Suprapubic skin (tissue), 4 donors: ENCODE data around the gene SEC11A. TPM values are rescaled to one million over a fixed set of nuclear protein-coding genes. Genes with fewer than 3 reads are reported as not detected.
A peak's percentile ranks its signal among the peaks of the same experiment; 100 is the strongest.
"Not testable (repeated sequence)": the region's sequence is repeated elsewhere in the genome, so short reads cannot be mapped to it uniquely, and the experiment has no call there.

ENCODE experiments used
- DNase-seq, 2 donors: peaks; one replicate each; pipeline ENCODE4 v3.0.0-alpha.2; 2019; ENCODE audit warnings: low spot score in 2 of 2
- H3K27ac ChIP-seq: fragments of 200-600 bp; sonication (generic); one replicate; pipeline ENCODE4 v1.5.1; 2019
- H3K27me3 ChIP-seq: fragments of 200-600 bp; sonication (generic); one replicate; pipeline ENCODE4 v1.5.1; 2019
- H3K36me3 ChIP-seq: fragments of 200-600 bp; sonication (generic); one replicate; pipeline ENCODE4 v1.5.1; 2019
- H3K4me1 ChIP-seq: fragments of 200-600 bp; sonication (generic); one replicate; pipeline ENCODE4 v1.5.1; 2019
- H3K4me3 ChIP-seq: fragments of 200-600 bp; sonication (generic); one replicate; pipeline ENCODE4 v1.5.1; 2019; ENCODE audit warnings: mild to moderate bottlenecking
- H3K9me3 ChIP-seq: fragments of 200-600 bp; sonication (generic); one replicate; pipeline ENCODE4 v1.5.1; 2019
- CTCF ChIP-seq, 2 donors: fragments of 200-600 bp in 1 of 2; fragments of 450-650 bp in 1 of 2; sonication (generic) in 1 of 2; IDR thresholded peaks; one replicate each; pipeline ENCODE4 v1.5.1; 2016 to 2019; ENCODE audit warnings: antibody characterized with exemption in 2 of 2, mild to moderate bottlenecking in 1 of 2, moderate library complexity in 1 of 2
- EP300 ChIP-seq: sonication (generic); formaldehyde crosslinking; IDR thresholded peaks from one replicate; pipeline ENCODE4 v1.6.1; 2017; ENCODE audit warnings: antibody characterized with exemption
- POLR2A ChIP-seq, 2 donors: fragments of 450-650 bp; IDR thresholded peaks; one replicate each; pipeline ENCODE4 v1.6.1; 2017; ENCODE audit warnings: antibody characterized with exemption in 2 of 2, mild to moderate bottlenecking in 2 of 2, moderate library complexity in 2 of 2
- POLR2AphosphoS5 ChIP-seq, 3 donors: sonication (generic); formaldehyde crosslinking; IDR thresholded peaks; one replicate each; pipeline ENCODE4 v1.6.1; 2017; ENCODE audit warnings: antibody characterized with exemption in 3 of 3
- WGBS: methylation state at CpG from one replicate; pipeline ENCODE4 v1.1.5; 2018; 5-methylcytosine and 5-hydroxymethylcytosine counted together
- total RNA-seq, 4 donors: library from RNA; depleted of rRNA; stranded (reverse); fragments of >200 nt; gene quantifications; one replicate each; pipeline ENCODE4 v1.1.0, GENCODE V29; 2016

The SEC11A gene
- total RNA-seq, 4 donors from 2014 or later: 44.3 to 52.9 (median 47.3) TPM

GRCh38 chr15:84645997-84646396, 69.9 kb downstream of the SEC11A start:
- Histone ChIP-seq H3K9me3 (no peaks in the 10 kb centered on the region), H3K36me3 (peaks cover 98% of the 10 kb centered on the region), H3K27me3 (no peaks in the 10 kb centered on the region), H3K4me1 (peaks cover 10% of the 10 kb centered on the region), H3K27ac (no peak overlapping the region), H3K4me3 (no peak overlapping the region)
- WGBS: 92% methylated on average over 10 of the region's 10 CpGs
- no peak for TF ChIP-seq EP300
- DNase-seq: no peak

- Histone ChIP-seq H3K27ac (no peak overlapping the region), H3K9me3 (no peaks in the 10 kb centered on the region), H3K4me3 (no peak overlapping the region), H3K4me1 (peaks cover 10% of the 10 kb centered on the region), H3K27me3 (no peaks in the 10 kb centered on the region), H3K36me3 (peaks cover 98% of the 10 kb centered on the region)
- TF ChIP-seq POLR2A (IDR thresholded peaks at IDR 0.05) (no peak), EP300 (no peak), CTCF (IDR thresholded peaks at IDR 0.05) (no peak), POLR2AphosphoS5 (IDR thresholded peaks at IDR 0.05) (no peak)
- no peak for DNase-seq
- 95% methylated on average over 10 of the region's 10 CpGs for WGBS
These were observed 70.4 kb downstream of the SEC11A start for GRCh38 chr15:84645496-84645895.

GRCh38 chr15:84643838-84644237, 72.1 kb downstream of the SEC11A start:
- Histone ChIP-seq H3K36me3 (peaks cover 95% of the 10 kb centered on the region), H3K4me1 (peaks cover 4% of the 10 kb centered on the region), H3K9me3 (no peaks in the 10 kb centered on the region), H3K4me3 (no peak overlapping the region), H3K27ac (no peak overlapping the region), H3K27me3 (no peaks in the 10 kb centered on the region)
- WGBS: 94% methylated on average over 6 of the region's 6 CpGs
- DNase-seq: peak in 1 of 2 donors; percentile 8
- TF ChIP-seq CTCF (IDR thresholded peaks at IDR 0.05) (no peak), POLR2A (IDR thresholded peaks at IDR 0.05) (no peak), EP300 (no peak), POLR2AphosphoS5 (IDR thresholded peaks at IDR 0.05) (no peak)

- not testable (repeated sequence) for H3K4me3 ChIP-seq, H3K27ac ChIP-seq, H3K27me3 ChIP-seq, H3K9me3 ChIP-seq, DNase-seq, H3K4me1 ChIP-seq
- WGBS: 50% methylated on average over 2 of the region's 2 CpGs
- peaks cover 88% of the 10 kb centered on the region for H3K36me3 ChIP-seq
These were observed 73.3 kb downstream of the SEC11A start for GRCh38 chr15:84642640-84643039.

- H3K36me3 ChIP-seq: peaks cover 83% of the 10 kb centered on the region
- not testable (repeated sequence) for H3K27ac ChIP-seq, H3K9me3 ChIP-seq, H3K4me3 ChIP-seq, DNase-seq, H3K27me3 ChIP-seq, H3K4me1 ChIP-seq
- 92% methylated on average over 9 of the region's 9 CpGs for WGBS
These were observed 74.1 kb downstream of the SEC11A start for GRCh38 chr15:84641871-84642270.

- Histone ChIP-seq H3K9me3 (no peaks in the 10 kb centered on the region), H3K27ac (no peak overlapping the region), H3K36me3 (peaks cover 48% of the 10 kb centered on the region), H3K4me3 (no peak overlapping the region), H3K4me1 (peaks cover 17% of the 10 kb centered on the region), H3K27me3 (no peaks in the 10 kb centered on the region)
- no peak for DNase-seq
- 79% methylated on average over 3 of the region's 3 CpGs for WGBS
- TF ChIP-seq POLR2A (IDR thresholded peaks at IDR 0.05) (no peak), POLR2AphosphoS5 (IDR thresholded peaks at IDR 0.05) (no peak), CTCF (IDR thresholded peaks at IDR 0.05) (no peak), EP300 (no peak)
These were observed 77.8 kb downstream of the SEC11A start for GRCh38 chr15:84638103-84638502.

- Histone ChIP-seq H3K4me3 (peak overlapping the region; percentile 75), H3K9me3 (no peaks in the 10 kb centered on the region), H3K4me1 (peaks cover 40% of the 10 kb centered on the region), H3K27me3 (no peaks in the 10 kb centered on the region), H3K27ac (peak overlapping the region; percentile 96), H3K36me3 (peaks cover 10% of the 10 kb centered on the region)
- TF ChIP-seq EP300: no peak
- no peak for TF ChIP-seq POLR2AphosphoS5 (IDR thresholded peaks at IDR 0.05)
- no peak for TF ChIP-seq POLR2A (IDR thresholded peaks at IDR 0.05)
- TF ChIP-seq CTCF (IDR thresholded peaks at IDR 0.05): no peak
- DNase-seq: no peak
- 35% methylated on average over 23 of the region's 23 CpGs for WGBS
These were observed 81.6 kb downstream of the SEC11A start for GRCh38 chr15:84634228-84634837.
